Fibroblast of the aortic adventitia (primary cell): ENCODE results near the gene CAPN10. TPM values are rescaled to one million over a fixed set of nuclear protein-coding genes. Genes with fewer than 3 reads are reported as not detected.

Experiments
- DNase-seq: peaks from one replicate; pipeline ENCODE4 v3.0.0-alpha.2; 2010; ENCODE audit warnings: low read depth
- H3K4me3 ChIP-seq: 2 replicates; pipeline ENCODE4 v1.5.1; 2011; ENCODE audit warnings: low read depth, mild to moderate bottlenecking, control low read depth, low read length, moderate library complexity
- total RNA-seq: library from RNA; depleted of rRNA; stranded (reverse); fragments of >200 nt; gene quantifications from 2 replicates; pipeline ENCODE4 v1.2.3, GENCODE V29; 2012; ENCODE audit warnings: low replicate concordance
- TF ChIP-seq, protein P1 (sequence below): IDR thresholded peaks from 2 replicates; pipeline ENCODE4 v1.5.1; 2011; ENCODE audit warnings: mild to moderate bottlenecking, low read length, control low read depth, inconsistent platforms; ENCODE audit not compliant: insufficient read depth

CAPN10 gene
- total RNA-seq, 1 donor = 14.3 TPM

DNA sequence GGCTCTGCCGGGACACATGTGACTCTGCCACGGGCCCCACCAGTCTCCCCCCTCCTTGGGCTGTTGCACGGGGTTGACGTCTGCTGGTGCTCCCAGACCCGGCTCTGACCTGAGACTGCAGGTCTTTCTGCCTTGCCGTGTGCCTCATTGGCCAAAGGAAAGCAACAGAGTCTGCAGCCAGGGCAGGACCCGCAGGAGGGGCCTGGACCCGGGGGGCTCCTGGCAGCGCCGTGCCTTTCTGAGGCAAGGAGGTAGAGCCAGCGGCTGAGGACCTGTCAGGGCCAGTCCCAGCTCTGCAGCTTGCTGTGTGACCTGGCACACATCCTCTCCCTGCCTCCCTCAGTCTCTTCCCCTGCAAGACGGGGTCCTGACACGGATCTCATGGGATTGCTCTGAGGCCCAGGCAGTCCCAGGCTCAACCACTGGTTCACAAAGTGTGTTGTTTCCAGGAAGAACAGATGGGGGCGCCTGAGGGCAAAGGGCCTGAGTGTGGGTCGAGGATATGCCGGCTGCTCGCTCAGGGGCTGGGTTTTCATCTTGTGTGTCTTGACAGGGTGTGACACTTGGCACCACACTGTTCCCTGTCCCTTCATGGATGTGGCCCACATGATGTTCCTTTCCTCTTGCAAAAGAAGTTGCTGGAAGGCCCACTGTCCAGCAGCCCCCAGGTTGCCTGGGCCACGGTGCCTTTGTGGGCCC is 9.0 kb downstream of the CAPN10 start:
- TF ChIP-seq, protein P1, sequence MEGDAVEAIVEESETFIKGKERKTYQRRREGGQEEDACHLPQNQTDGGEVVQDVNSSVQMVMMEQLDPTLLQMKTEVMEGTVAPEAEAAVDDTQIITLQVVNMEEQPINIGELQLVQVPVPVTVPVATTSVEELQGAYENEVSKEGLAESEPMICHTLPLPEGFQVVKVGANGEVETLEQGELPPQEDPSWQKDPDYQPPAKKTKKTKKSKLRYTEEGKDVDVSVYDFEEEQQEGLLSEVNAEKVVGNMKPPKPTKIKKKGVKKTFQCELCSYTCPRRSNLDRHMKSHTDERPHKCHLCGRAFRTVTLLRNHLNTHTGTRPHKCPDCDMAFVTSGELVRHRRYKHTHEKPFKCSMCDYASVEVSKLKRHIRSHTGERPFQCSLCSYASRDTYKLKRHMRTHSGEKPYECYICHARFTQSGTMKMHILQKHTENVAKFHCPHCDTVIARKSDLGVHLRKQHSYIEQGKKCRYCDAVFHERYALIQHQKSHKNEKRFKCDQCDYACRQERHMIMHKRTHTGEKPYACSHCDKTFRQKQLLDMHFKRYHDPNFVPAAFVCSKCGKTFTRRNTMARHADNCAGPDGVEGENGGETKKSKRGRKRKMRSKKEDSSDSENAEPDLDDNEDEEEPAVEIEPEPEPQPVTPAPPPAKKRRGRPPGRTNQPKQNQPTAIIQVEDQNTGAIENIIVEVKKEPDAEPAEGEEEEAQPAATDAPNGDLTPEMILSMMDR = no peak
- DNase-seq = no peak
- H3K4me3 ChIP-seq = no peak overlapping the region

DNA sequence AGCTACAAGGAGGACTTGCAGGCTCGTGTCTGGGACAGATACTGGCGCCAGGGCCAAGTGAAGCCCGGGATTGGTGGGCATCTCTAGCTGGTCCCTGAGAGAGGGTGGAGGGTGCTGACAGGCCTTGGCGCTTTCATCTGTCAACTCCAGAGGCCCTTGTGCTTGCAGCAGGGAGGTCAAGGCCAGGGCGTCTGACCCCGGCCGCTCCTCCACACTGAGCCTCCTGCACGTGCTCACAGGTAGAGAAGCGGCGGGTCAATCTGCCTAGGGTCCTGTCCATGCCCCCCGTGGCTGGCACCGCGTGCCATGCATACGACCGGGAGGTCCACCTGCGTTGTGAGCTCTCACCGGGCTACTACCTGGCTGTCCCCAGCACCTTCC is 9.5 kb downstream of the CAPN10 start:
- no peak for DNase-seq
- H3K4me3 ChIP-seq = no peak overlapping the region
- TF ChIP-seq, protein P1 = no peak

DNA sequence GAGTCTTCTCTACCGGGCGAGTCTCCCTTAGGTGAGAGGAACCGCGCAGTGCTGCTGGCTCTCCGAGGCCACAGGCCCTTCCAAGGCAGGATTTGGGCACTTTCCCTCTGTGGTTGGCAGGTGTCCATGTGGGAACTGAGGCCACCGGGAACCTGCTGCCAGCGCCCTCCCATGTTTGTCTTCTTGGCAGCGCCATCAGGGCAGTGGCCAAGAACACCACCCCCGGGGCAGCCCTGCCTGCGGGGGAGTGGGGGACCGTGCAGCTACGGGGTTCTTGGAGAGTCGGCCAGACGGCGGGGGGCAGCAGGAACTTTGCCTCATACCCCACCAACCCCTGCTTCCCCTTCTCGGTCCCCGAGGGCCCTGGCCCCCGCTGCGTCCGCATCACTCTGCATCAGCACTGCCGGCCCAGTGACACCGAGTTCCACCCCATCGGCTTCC is 10.0 kb downstream of the CAPN10 start:
- TF ChIP-seq, protein P1 = no peak
- no peak for DNase-seq
- no peak overlapping the region for H3K4me3 ChIP-seq

DNA sequence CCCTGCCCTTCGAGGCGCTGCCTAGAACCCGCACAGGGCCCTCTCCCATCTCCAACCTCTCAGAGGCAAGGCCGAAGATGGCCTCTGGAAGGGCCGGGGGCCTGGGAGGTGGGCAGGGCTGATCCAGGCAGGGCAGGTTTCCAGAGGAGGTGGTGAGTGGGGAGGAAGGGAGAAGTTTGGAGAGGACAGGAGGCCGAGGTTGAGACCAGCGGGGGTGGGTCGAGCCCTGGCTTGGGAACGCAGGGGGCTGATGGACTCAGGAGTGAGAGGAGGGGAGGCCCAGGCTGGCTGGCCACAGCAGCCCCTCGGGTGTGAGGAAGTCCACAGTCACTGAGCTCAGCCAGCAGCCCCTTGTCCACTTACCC is 10.5 kb downstream of the CAPN10 start:
- no peak for DNase-seq
- H3K4me3 ChIP-seq = no peak overlapping the region
- TF ChIP-seq, protein P1 = no peak

DNA sequence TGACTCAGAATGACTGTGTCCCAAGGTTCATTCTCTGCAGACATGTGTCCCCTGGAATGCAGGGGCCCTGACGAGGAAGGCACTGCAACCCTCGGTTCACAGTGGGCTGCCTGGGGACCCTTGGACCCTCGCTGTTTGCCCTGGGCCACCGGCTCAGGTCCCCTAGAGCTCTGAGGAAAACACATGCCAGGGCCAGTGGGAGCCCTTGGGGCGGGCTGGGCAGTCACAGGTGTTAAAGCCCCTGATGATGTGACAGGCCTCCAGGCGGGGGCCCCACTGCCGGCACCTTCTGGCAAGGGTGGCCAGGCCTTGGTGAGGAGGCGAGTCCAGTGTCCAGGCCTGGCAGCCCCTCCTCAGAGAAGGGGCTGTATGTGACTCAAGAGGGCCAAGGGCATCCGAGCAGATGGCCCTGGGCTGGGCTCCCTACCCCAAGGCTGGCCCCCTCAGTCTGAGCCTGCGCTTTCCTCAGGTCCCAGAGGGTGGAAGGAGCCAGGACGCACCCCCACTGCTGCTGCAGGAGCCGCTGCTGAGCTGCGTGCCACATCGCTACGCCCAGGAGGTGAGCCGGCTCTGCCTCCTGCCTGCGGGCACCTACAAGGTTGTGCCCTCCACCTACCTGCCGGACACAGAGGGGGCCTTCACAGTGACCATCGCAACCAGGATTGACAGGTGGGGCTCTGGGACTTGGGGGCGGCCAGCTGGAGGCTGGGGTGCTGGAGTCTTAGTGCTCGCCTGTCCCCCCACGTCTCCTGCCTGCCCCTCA is 11.1 kb downstream of the CAPN10 start:
- TF ChIP-seq, protein P1 = no peak
- no peak overlapping the region for H3K4me3 ChIP-seq
- no peak for DNase-seq

DNA sequence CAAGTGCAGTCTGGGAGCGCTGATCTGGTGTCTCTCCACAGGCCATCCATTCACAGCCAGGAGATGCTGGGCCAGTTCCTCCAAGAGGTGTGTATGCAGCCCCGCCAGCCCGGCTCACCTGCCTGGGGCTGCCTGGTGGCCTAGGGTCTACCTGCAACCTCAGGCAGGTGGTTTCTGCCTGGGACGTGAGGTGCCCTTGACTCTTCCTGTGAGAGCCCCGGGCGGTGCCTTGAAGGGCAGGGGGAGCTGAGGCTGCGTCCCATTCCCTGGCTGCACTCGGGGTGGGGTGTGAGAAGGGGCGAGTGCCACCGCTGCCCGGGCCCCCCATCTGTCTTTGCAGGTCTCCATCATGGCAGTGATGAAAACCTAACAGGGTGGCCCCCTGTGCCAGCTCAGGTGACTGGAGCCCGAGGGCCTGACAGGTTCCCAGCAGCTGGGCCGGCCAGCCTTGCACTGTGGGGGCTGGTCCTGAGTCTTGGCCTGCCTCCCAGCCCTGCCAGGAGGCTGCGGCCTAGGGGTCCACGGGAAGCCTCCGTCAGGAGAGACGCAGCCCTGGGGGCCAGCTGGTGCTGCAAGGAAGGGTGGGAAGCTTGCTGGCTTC is 11.9 kb downstream of the CAPN10 start:
- no peak for DNase-seq
- H3K4me3 ChIP-seq = no peak overlapping the region
- TF ChIP-seq, protein P1 = no peak
